Fibroblast of lung (primary cell): ENCODE results near the gene NR2F2. TPM values are rescaled to one million over a fixed set of nuclear protein-coding genes. Genes with fewer than 3 reads are reported as not detected.

ENCODE experiments used
- DNase-seq, 2 donors: peaks; one replicate each; pipeline versions ENCODE4 v3.0.0 to v3.0.0-alpha.2; 2010; ENCODE audit warnings: low read depth in 2 of 2
- H2AFZ ChIP-seq: 2 replicates; pipeline ENCODE4 v1.5.1; 2012; ENCODE audit warnings: low read length, control low read depth, inconsistent platforms
- H3K27ac ChIP-seq: 2 replicates; pipeline ENCODE4 v1.5.1; 2011; ENCODE audit warnings: low read length, control low read depth; ENCODE audit not compliant: insufficient read depth
- H3K27me3 ChIP-seq: 2 replicates; pipeline ENCODE4 v1.5.1; 2011; ENCODE audit warnings: mild to moderate bottlenecking, low read length; ENCODE audit not compliant: control insufficient read depth, insufficient read depth
- H3K36me3 ChIP-seq: 2 replicates; pipeline ENCODE4 v1.5.1; 2011; ENCODE audit warnings: low read length; ENCODE audit not compliant: control insufficient read depth, insufficient read depth
- H3K4me1 ChIP-seq: 2 replicates; pipeline ENCODE4 v1.5.1; 2011; ENCODE audit warnings: low read length; ENCODE audit not compliant: control insufficient read depth, insufficient read depth; ENCODE audit errors: extremely low read depth
- H3K4me2 ChIP-seq: 2 replicates; pipeline ENCODE4 v1.5.1; 2011; ENCODE audit warnings: low read length, control low read depth; ENCODE audit not compliant: insufficient read depth; ENCODE audit errors: extremely low read depth
- H3K4me3 ChIP-seq, 4 experiments: fragments of 200-600 bp in 1 of 4; sonication (generic) in 1 of 4; replicated peaks in 1 of 4; 2 replicates each; pipeline ENCODE4 v1.5.1; 2011 to 2016; ENCODE audit warnings: low read length in 4 of 4, low read depth in 3 of 4, mild to moderate bottlenecking in 3 of 4, control low read depth in 2 of 4, inconsistent platforms in 1 of 4, mixed read lengths in 1 of 4; ENCODE audit not compliant: insufficient read depth in 1 of 4; ENCODE audit errors: control extremely low read depth in 1 of 4
- H3K79me2 ChIP-seq: 2 replicates; pipeline ENCODE4 v1.5.1; 2012; ENCODE audit warnings: mild to moderate bottlenecking, low read length, inconsistent platforms; ENCODE audit not compliant: control insufficient read depth, insufficient read depth
- H3K9ac ChIP-seq: 2 replicates; pipeline ENCODE4 v1.5.1; 2011; ENCODE audit warnings: mild to moderate bottlenecking, low read length, control low read depth; ENCODE audit not compliant: insufficient read depth
- H3K9me3 ChIP-seq: 2 replicates; pipeline ENCODE4 v1.5.1; 2012; ENCODE audit warnings: low read depth, low read length; ENCODE audit not compliant: control insufficient read depth, insufficient read depth
- H4K20me1 ChIP-seq: 2 replicates; pipeline ENCODE4 v1.5.1; 2011; ENCODE audit warnings: low read length; ENCODE audit not compliant: control insufficient read depth, insufficient read depth; ENCODE audit errors: extremely low read depth
- CTCF ChIP-seq, 2 donors: IDR thresholded peaks in 1 of 2; conservative IDR thresholded peaks in 1 of 2; 1 replicate in 1 of 2; 2 replicates in 1 of 2; pipeline ENCODE4 v1.5.1; 2011 to 2012; ENCODE audit warnings: low read length in 2 of 2, control low read depth in 1 of 2, inconsistent platforms in 1 of 2, low read depth in 1 of 2, mild to moderate bottlenecking in 1 of 2
- EZH2 ChIP-seq: IDR thresholded peaks from 2 replicates; pipeline ENCODE4 v1.5.1; 2012; ENCODE audit warnings: low read length, control low read depth, mild to moderate bottlenecking; ENCODE audit errors: missing control alignments
- polyA plus RNA-seq, 2 donors: library from polyadenylated mRNA; depleted of rRNA in 1 of 2; stranded (reverse) in 1 of 2; unstranded in 1 of 2; fragments of >200 nt; gene quantifications; 2 replicates each; pipeline ENCODE4 v1.2.1, GENCODE V29; 2011 to 2012; ENCODE audit warnings: missing spikeins in 1 of 2
- total RNA-seq: library from RNA; depleted of rRNA; stranded (reverse); fragments of >200 nt; gene quantifications from 2 replicates; pipeline ENCODE4 v1.2.1, GENCODE V29; 2014

Gene NR2F2
- total and polyA plus RNA-seq, 2 donors (not counting 1 experiment from before 2014, with no cell fraction given) = 15.7 to 130 TPM

- peak overlapping the region; percentile 96 for H3K4me2 ChIP-seq
Observed at GRCh38 chr15:96323319-96324145, 7.0 kb upstream of the NR2F2 start.

GRCh38 chr15:96324192-96324895, 6.2 kb upstream of the NR2F2 start:
- H3K36me3 ChIP-seq = no peaks in the 10 kb centered on the region
- H3K27me3 ChIP-seq = no peaks in the 10 kb centered on the region
- no peak overlapping the region for H2AFZ ChIP-seq
- H3K27ac ChIP-seq = peak overlapping the region; percentile 87
- no peaks in the 10 kb centered on the region for H4K20me1 ChIP-seq
- no peaks in the 10 kb centered on the region for H3K9me3 ChIP-seq
- no peak for TF ChIP-seq CTCF (conservative IDR thresholded peaks at IDR 0.05 in 1 of 2, IDR thresholded peaks at IDR 0.05 in 1 of 2; ENCODE audit: low read depth in 1 of 2, low read length in 2 of 2)
- no peak for TF ChIP-seq EZH2
- peaks cover 9% of the 10 kb centered on the region for H3K4me1 ChIP-seq
- peaks cover 94% of the 10 kb centered on the region for H3K79me2 ChIP-seq
- no peak overlapping the region for H3K9ac ChIP-seq
- peak overlapping the region; percentile 65 to 96 (median 74) for H3K4me3 ChIP-seq
- H3K4me2 ChIP-seq = peak overlapping the region; percentile 96
- DNase-seq = peak; percentile 65 to 69

More at GRCh38 chr15:96323319-96324145, 7.0 kb upstream of the NR2F2 start:
- H2AFZ ChIP-seq = no peak overlapping the region
- no peaks in the 10 kb centered on the region for H3K27me3 ChIP-seq
- H3K9me3 ChIP-seq = no peaks in the 10 kb centered on the region
- H3K9ac ChIP-seq = peak overlapping the region; percentile 69
- peaks cover 6% of the 10 kb centered on the region for H3K4me1 ChIP-seq
- H4K20me1 ChIP-seq = no peaks in the 10 kb centered on the region
- DNase-seq = peak; percentile 3 to 25
- TF ChIP-seq EZH2 (no peak), CTCF (conservative IDR thresholded peaks at IDR 0.05 in 1 of 2, IDR thresholded peaks at IDR 0.05 in 1 of 2; ENCODE audit: low read depth in 1 of 2, low read length in 2 of 2) (no peak)
- peaks cover 90% of the 10 kb centered on the region for H3K79me2 ChIP-seq
- peak overlapping the region; percentile 87 for H3K27ac ChIP-seq
- H3K4me3 ChIP-seq = peak overlapping the region in 3 of 4 experiments; percentile 6 to 96 (median 65)
- H3K36me3 ChIP-seq = no peaks in the 10 kb centered on the region

- H3K79me2 ChIP-seq = peaks cover 95% of the 10 kb centered on the region
- H3K27me3 ChIP-seq = no peaks in the 10 kb centered on the region
- H3K36me3 ChIP-seq = no peaks in the 10 kb centered on the region
- H3K4me3 ChIP-seq = peak overlapping the region; percentile 65 to 96 (median 74)
- peak overlapping the region; percentile 96 for H3K4me2 ChIP-seq
- DNase-seq = peak; percentile 47 to 54
- H3K9ac ChIP-seq = peak overlapping the region; percentile 81
- H3K4me1 ChIP-seq = peaks cover 9% of the 10 kb centered on the region
- peak overlapping the region; percentile 87 for H3K27ac ChIP-seq
- no peak overlapping the region for H2AFZ ChIP-seq
- H3K9me3 ChIP-seq = no peaks in the 10 kb centered on the region
- H4K20me1 ChIP-seq = no peaks in the 10 kb centered on the region
- TF ChIP-seq EZH2 (no peak), CTCF (conservative IDR thresholded peaks at IDR 0.05 in 1 of 2, IDR thresholded peaks at IDR 0.05 in 1 of 2; ENCODE audit: low read depth in 1 of 2, low read length in 2 of 2) (no peak)
Observed at GRCh38 chr15:96324940-96325540, 5.5 kb upstream of the NR2F2 start.
